22Rv1 (cell line): Measurements from ENCODE around the gene HOXB4.

Source experiments
- CTCF ChIP-seq: fragments of 450-650 bp; IDR thresholded peaks from 2 replicates; pipeline ENCODE4 v1.5.1; 2017; ENCODE audit warnings: mild to moderate bottlenecking
- ZFX ChIP-seq: fragments of 450-650 bp; IDR thresholded peaks from 2 replicates; pipeline ENCODE4 v1.6.1; 2017; ENCODE audit warnings: antibody characterized with exemption, borderline replicate concordance

- TF ChIP-seq CTCF (no peak), ZFX (no peak)
Observed at GRCh38 chr17:48596000-48596734, 18.0 kb upstream of the HOXB4 start.
